8988T (cell line): ENCODE results near the gene FLVCR2.
A peak's percentile ranks its signal among the peaks of the same experiment; 100 is the strongest.

Experiments
- DNase-seq: peaks from one replicate; pipeline ENCODE4 v3.0.0; 2011

Gene FLVCR2

GRCh38 chr14:75559045-75559444, 19.4 kb upstream of the FLVCR2 start:
- DNase-seq = no peak

- no peak for DNase-seq
Observed at GRCh38 chr14:75559451-75560222, 18.8 kb upstream of the FLVCR2 start.

GRCh38 chr14:75561013-75561432, 17.4 kb upstream of the FLVCR2 start:
- DNase-seq = peak; percentile 69

GRCh38 chr14:75562089-75562488, 16.3 kb upstream of the FLVCR2 start:
- no peak for DNase-seq

- DNase-seq = no peak
Observed at GRCh38 chr14:75562489-75562888, 15.9 kb upstream of the FLVCR2 start.

GRCh38 chr14:75563931-75564330, 14.5 kb upstream of the FLVCR2 start:
- no peak for DNase-seq

- no peak for DNase-seq
Observed at GRCh38 chr14:75565056-75565455, 13.4 kb upstream of the FLVCR2 start.

- DNase-seq = no peak
Observed at GRCh38 chr14:75566321-75566720, 12.1 kb upstream of the FLVCR2 start.

GRCh38 chr14:75566752-75567151, 11.7 kb upstream of the FLVCR2 start:
- DNase-seq = no peak

GRCh38 chr14:75568140-75568539, 10.3 kb upstream of the FLVCR2 start:
- DNase-seq = no peak

GRCh38 chr14:75568791-75569190, 9.6 kb upstream of the FLVCR2 start:
- no peak for DNase-seq

GRCh38 chr14:75570797-75571196, 7.6 kb upstream of the FLVCR2 start:
- no peak for DNase-seq

GRCh38 chr14:75572104-75572503, 6.3 kb upstream of the FLVCR2 start:
- no peak for DNase-seq

- DNase-seq = no peak
Observed at GRCh38 chr14:75577090-75577489, 1.3 kb upstream of the FLVCR2 start.

- DNase-seq = peak; percentile 69
Observed at GRCh38 chr14:75577729-75578101, 705 bp upstream of the FLVCR2 start.

GRCh38 chr14:75578786-75579337, 442 bp downstream of the FLVCR2 start:
- no peak for DNase-seq

- DNase-seq = no peak
Observed at GRCh38 chr14:75579338-75579864, 981 bp downstream of the FLVCR2 start.

GRCh38 chr14:75579882-75580281, 1.5 kb downstream of the FLVCR2 start:
- no peak for DNase-seq

- DNase-seq = no peak
Observed at GRCh38 chr14:75587388-75587787, 9.0 kb downstream of the FLVCR2 start.

- no peak for DNase-seq
Observed at GRCh38 chr14:75589931-75590330, 11.5 kb downstream of the FLVCR2 start.

- DNase-seq = no peak
Observed at GRCh38 chr14:75591331-75591946, 13.0 kb downstream of the FLVCR2 start.

GRCh38 chr14:75591987-75592575, 13.7 kb downstream of the FLVCR2 start:
- DNase-seq = no peak

- no peak for DNase-seq
Observed at GRCh38 chr14:75595226-75595625, 16.8 kb downstream of the FLVCR2 start.

- DNase-seq = no peak
Observed at GRCh38 chr14:75597149-75597548, 18.7 kb downstream of the FLVCR2 start.
